Measurements from ENCODE around the gene KCND3. TPM values are rescaled to one million over a fixed set of nuclear protein-coding genes. Genes with fewer than 3 reads are reported as not detected.
A peak's percentile ranks its signal among the peaks of the same experiment; 100 is the strongest.
"Not testable (repeated sequence)": the region's sequence is repeated elsewhere in the genome, so short reads cannot be mapped to it uniquely, and the experiment has no call there.

KCND3 gene
- total RNA-seq, 1 donor from 2014 or later: not detected

DNA sequence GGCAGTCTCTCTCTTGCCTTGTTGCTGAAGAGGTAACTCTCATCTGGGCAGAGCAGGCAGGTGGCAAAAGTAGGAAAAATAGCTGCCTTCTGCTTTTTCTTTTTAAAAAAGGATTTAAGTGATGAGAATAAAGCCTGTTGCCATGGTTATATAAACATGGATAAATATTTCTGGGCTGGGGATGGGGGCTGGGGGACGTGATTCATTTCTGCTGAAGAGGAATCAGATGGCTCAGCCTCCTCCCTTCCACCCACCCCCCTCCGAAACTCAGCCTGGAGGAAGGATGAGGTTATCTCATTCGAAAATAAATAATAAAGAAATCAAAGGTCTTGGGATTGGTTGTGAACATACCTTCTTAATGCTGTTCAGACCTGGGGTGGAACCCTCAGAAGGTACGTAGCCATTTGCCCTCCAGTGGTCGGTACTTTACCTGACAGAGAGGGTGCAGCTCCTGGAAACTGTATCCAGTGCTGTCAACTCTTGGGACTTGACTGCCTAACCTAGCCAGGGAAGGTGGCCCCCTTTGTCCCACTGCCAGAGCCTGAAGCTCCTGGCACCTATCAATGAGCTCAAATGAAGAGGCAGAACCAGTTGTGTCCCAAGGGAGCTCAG is 246.4 kb downstream of the KCND3 start:
- H3K4me3 ChIP-seq (ENCODE audit: low read depth, low read length): no peak overlapping the region
- no peak for DNase-seq (ENCODE audit: low read depth)
- no peak for TF ChIP-seq CTCF (conservative IDR thresholded peaks at IDR 0.05; ENCODE audit: low read depth, low read length)

DNA sequence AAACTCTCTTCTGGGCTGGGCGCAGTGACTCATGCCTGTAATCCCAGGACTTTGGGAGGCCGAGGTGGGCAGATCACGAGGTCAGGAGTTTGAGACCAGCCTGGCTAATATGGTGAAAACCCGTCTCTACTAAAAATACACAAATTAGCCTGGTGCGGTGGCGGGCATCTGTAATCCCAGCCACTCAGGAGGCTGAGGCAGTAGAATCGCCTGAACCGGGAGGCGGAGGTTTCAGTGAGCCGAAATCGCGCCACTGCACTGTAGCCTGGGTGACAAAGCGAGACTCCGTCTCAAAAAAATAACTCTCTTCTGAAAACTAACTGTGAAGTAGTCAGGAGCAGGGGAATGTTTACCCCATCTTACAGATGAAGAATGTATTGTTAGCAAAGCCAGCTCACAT is 247.2 kb downstream of the KCND3 start:
- not testable (repeated sequence) for DNase-seq (ENCODE audit: low read depth)

GRCh38 chr1:111739925-111740765 is 249.3 kb downstream of the KCND3 start:
- no peak for DNase-seq (ENCODE audit: low read depth)
- H3K4me3 ChIP-seq (ENCODE audit: low read depth, low read length): peak overlapping the region; percentile 62
- no peak for TF ChIP-seq CTCF (conservative IDR thresholded peaks at IDR 0.05; ENCODE audit: low read depth, low read length)

More for the DNA sequence above, 247.2 kb downstream of the KCND3 start:
- H3K4me3 ChIP-seq (ENCODE audit: low read depth, low read length): not testable (repeated sequence)

DNA sequence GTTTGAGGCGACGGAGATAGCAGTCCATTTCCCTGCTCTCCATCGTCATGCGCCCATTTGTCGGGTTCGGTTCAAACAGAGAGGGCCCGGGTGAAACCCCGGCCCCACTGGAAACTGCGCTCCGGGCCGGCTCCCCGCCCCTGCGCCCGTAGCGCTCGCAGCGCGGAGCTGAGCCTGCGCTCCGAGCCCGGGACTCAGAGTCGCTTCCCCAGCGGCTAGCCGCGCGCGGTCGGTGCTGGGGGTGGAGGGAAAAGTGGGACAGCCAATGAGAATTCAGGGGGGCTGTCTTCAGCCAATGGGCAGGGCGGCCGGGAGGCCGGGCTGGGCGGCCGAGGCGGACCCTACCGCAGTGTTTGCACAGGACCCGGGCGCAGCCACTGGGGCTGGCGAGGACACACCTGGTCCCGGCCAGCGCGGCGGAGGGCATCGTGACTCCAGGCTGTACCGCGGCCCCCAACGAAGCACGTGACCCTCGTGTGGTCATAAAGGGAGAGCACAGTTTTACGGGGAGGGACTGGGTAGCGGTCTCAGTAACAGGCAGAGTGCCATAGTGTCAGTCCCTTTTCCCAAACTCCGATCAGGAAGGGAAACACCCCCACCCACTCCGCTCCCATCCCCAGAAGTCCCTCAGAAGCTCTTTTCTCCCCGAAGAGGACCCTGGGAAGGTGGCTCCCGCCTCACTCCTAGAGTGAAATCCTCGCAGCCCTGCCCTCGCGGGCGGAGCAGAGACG is 250.1 kb downstream of the KCND3 start, which contains the start of gene INKA2:
Gene INKA2, minus strand, starts transcription at position 202 of the 731 bp plus-strand sequence. Its CDS starts 153 bp downstream, at position 49.
- TF ChIP-seq CTCF (conservative IDR thresholded peaks at IDR 0.05; ENCODE audit: low read depth, low read length): no peak
- no peak for DNase-seq (ENCODE audit: low read depth)
- H3K4me3 ChIP-seq (ENCODE audit: low read depth, low read length): peak within 1 kb of the TSS; percentile 62

- peak overlapping the region; percentile 62 for H3K4me3 ChIP-seq (ENCODE audit: low read depth, low read length)
- no peak for DNase-seq (ENCODE audit: low read depth)
- no peak for TF ChIP-seq CTCF (conservative IDR thresholded peaks at IDR 0.05; ENCODE audit: low read depth, low read length)
Observed at GRCh38 chr1:111738436-111739193, 250.9 kb downstream of the KCND3 start.

DNA sequence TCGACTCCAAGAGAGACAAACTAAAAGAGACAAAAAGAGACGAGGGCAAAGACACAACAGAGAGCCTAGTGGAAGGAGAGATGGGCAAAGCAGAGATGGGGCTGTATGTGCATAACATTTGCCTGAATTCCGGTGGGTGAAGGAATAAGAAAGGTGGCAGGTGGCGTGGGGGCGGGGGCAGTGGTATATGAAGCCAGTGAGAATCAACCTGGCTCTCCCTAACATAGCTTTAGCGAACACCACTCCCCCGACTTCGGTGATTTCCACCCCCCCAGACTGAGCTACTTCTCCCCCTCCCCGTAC is 251.4 kb downstream of the KCND3 start:
- no peak for DNase-seq (ENCODE audit: low read depth)
- H3K4me3 ChIP-seq (ENCODE audit: low read depth, low read length): peak overlapping the region; percentile 62
- no peak for TF ChIP-seq CTCF (conservative IDR thresholded peaks at IDR 0.05; ENCODE audit: low read depth, low read length)
